Neuronal stem cell (in vitro differentiated cells): ENCODE data around the gene ZFP91.

ENCODE experiments used
- DNase-seq: peaks from one replicate; pipeline ENCODE4 v3.0.0-alpha.2; 2013; ENCODE audit warnings: low spot score
- H2AFZ ChIP-seq: one replicate; pipeline ENCODE4 v1.6.1; 2013; ENCODE audit warnings: mild to moderate bottlenecking, low read length, inconsistent platforms
- H2AK5ac ChIP-seq: 2 replicates; pipeline ENCODE4 v1.6.1; 2013; ENCODE audit warnings: low read depth, mild to moderate bottlenecking, inconsistent platforms, low read length, moderate library complexity, mixed read lengths
- H2BK120ac ChIP-seq: 2 replicates; pipeline ENCODE4 v1.6.1; 2013; ENCODE audit warnings: low read depth, mild to moderate bottlenecking, inconsistent platforms, low read length, moderate library complexity, mixed read lengths
- H2BK12ac ChIP-seq: one replicate; pipeline ENCODE4 v1.6.1; 2013; ENCODE audit warnings: low read length, inconsistent platforms
- H2BK15ac ChIP-seq: 2 replicates; pipeline ENCODE4 v1.6.1; 2013; ENCODE audit warnings: mild to moderate bottlenecking, low read length, inconsistent platforms, mixed read lengths
- H2BK5ac ChIP-seq: one replicate; pipeline ENCODE4 v1.6.1; 2013; ENCODE audit warnings: inconsistent platforms, mild to moderate bottlenecking, low read length, moderate library complexity
- H3K14ac ChIP-seq: one replicate; pipeline ENCODE4 v1.6.1; 2013; ENCODE audit warnings: low read length, inconsistent platforms
- H3K18ac ChIP-seq: 2 replicates; pipeline ENCODE4 v1.6.1; 2013; ENCODE audit warnings: low read length, inconsistent platforms
- H3K23ac ChIP-seq: 2 replicates; pipeline ENCODE4 v1.6.1; 2013; ENCODE audit warnings: low read depth, mild to moderate bottlenecking, mixed read lengths, low read length, inconsistent platforms; ENCODE audit not compliant: poor library complexity
- H3K27ac ChIP-seq: replicated peaks from 3 replicates; pipeline ENCODE4 v1.5.1; 2013; ENCODE audit warnings: low read length, inconsistent platforms
- H3K27me3 ChIP-seq, 3 experiments: 2 replicates each; pipeline ENCODE4 v1.6.1; 2013; ENCODE audit warnings: low read length in 3 of 3, mild to moderate bottlenecking in 2 of 3, inconsistent platforms in 1 of 3, low read depth in 1 of 3, mixed read lengths in 1 of 3, moderate library complexity in 1 of 3; ENCODE audit not compliant: control insufficient read depth in 3 of 3, insufficient read depth in 3 of 3
- H3K36me3 ChIP-seq, 2 donors: replicated peaks in 1 of 2; 2 replicates each; pipeline ENCODE4 v1.6.1; 2013; ENCODE audit warnings: low read length in 2 of 2; ENCODE audit not compliant: control insufficient read depth in 2 of 2, insufficient read depth in 2 of 2
- H3K4ac ChIP-seq: 2 replicates; pipeline ENCODE4 v1.6.1; 2013; ENCODE audit warnings: inconsistent platforms, mild to moderate bottlenecking, low read length, moderate library complexity
- H3K4me1 ChIP-seq, 2 donors: 1 replicate in 1 of 2; 2 replicates in 1 of 2; pipeline ENCODE4 v1.6.1; 2013; ENCODE audit warnings: low read length in 2 of 2, low read depth in 1 of 2; ENCODE audit not compliant: control insufficient read depth in 2 of 2, insufficient read depth in 1 of 2
- H3K4me2 ChIP-seq: one replicate; pipeline ENCODE4 v1.6.1; 2013; ENCODE audit warnings: mild to moderate bottlenecking, low read length, inconsistent platforms; ENCODE audit not compliant: insufficient read depth, poor library complexity, severe bottlenecking
- H3K4me3 ChIP-seq, 2 donors: 2 replicates each; pipeline ENCODE4 v1.5.1; 2013; ENCODE audit warnings: low read length in 2 of 2, mild to moderate bottlenecking in 2 of 2, inconsistent platforms in 1 of 2, moderate library complexity in 1 of 2
- H3K79me1 ChIP-seq: one replicate; pipeline ENCODE4 v1.6.1; 2013; ENCODE audit warnings: low read depth, mild to moderate bottlenecking, inconsistent platforms, low read length, moderate library complexity
- H3K9ac ChIP-seq: one replicate; pipeline ENCODE4 v1.6.1; 2013; ENCODE audit warnings: mild to moderate bottlenecking, low read depth, low read length, inconsistent platforms; ENCODE audit not compliant: poor library complexity
- H3K9me3 ChIP-seq, 2 donors: replicated peaks in 1 of 2; 2 replicates each; pipeline versions ENCODE3 to v1.6.1; 2013; ENCODE audit warnings: low read length in 2 of 2, mild to moderate bottlenecking in 2 of 2, inconsistent platforms in 1 of 2, low read depth in 1 of 2, mixed read lengths in 1 of 2, moderate library complexity in 1 of 2; ENCODE audit not compliant: control insufficient read depth in 2 of 2, insufficient read depth in 1 of 2
- H4K8ac ChIP-seq: one replicate; pipeline ENCODE4 v1.6.1; 2013; ENCODE audit warnings: low read depth, mild to moderate bottlenecking, inconsistent platforms, low read length, moderate library complexity
- H4K91ac ChIP-seq: one replicate; pipeline ENCODE4 v1.6.1; 2013; ENCODE audit warnings: low read length, low read depth, mild to moderate bottlenecking, inconsistent platforms; ENCODE audit not compliant: poor library complexity
- WGBS, 2 donors: extraction: QIAGEN DNeasy Blood & Tissue Kit; methylation state at CpG; one replicate each; pipeline ENCODE4 v1.1.7; 2013; ENCODE audit warnings: missing lambda C conversion rate in 2 of 2, mixed read lengths in 1 of 2; ENCODE audit not compliant: insufficient read length in 2 of 2, insufficient replicate concordance in 1 of 2; ENCODE audit errors: extremely low coverage in 2 of 2; 5-methylcytosine and 5-hydroxymethylcytosine counted together

The ZFP91 gene

GRCh38 chr11:58596621-58597020 lies 17.8 kb downstream of the ZFP91 start:
- Histone ChIP-seq H4K91ac (no peak overlapping the region), H2BK12ac (no peak overlapping the region), H2AK5ac (no peak overlapping the region), H3K36me3 (peaks cover 0 to 64% of the 10 kb centered on the region in 2 donors), H3K4me3 (no peak overlapping the region), H3K23ac (no peak overlapping the region), H3K4ac (no peak overlapping the region), H2BK120ac (no peak overlapping the region), H3K79me1 (peaks cover 2% of the 10 kb centered on the region), H3K14ac (no peak overlapping the region), H3K27ac (no peak overlapping the region), H2AFZ (no peak overlapping the region), H2BK15ac (no peak overlapping the region), H3K18ac (no peak overlapping the region), H2BK5ac (no peak overlapping the region), H3K4me2 (no peak overlapping the region), H3K4me1 (peaks cover 0 to 2% of the 10 kb centered on the region in 2 donors), H3K9me3 (no peaks in the 10 kb centered on the region), H4K8ac (no peak overlapping the region), H3K27me3 (no peaks in the 10 kb centered on the region), H3K9ac (no peak overlapping the region)
- no CpG with 5 or more reads among the region's 3 CpGs for WGBS, 2 donors
- DNase-seq, result no peak

- no peak overlapping the region for H2AFZ ChIP-seq
- H2BK15ac ChIP-seq, result no peak overlapping the region
- no peak overlapping the region for H2BK5ac ChIP-seq
- no CpG with 5 or more reads among the region's 3 CpGs for WGBS, 2 donors
- H2BK12ac ChIP-seq, result no peak overlapping the region
- no peak overlapping the region for H3K9ac ChIP-seq
- no peaks in the 10 kb centered on the region for H3K27me3 ChIP-seq
- H3K79me1 ChIP-seq, result peaks cover 2% of the 10 kb centered on the region
- H3K23ac ChIP-seq, result no peak overlapping the region
- no peak overlapping the region for H3K4me3 ChIP-seq
- no peak overlapping the region for H4K91ac ChIP-seq
- no peak overlapping the region for H2AK5ac ChIP-seq
- no peak overlapping the region for H3K14ac ChIP-seq
- H2BK120ac ChIP-seq, result no peak overlapping the region
- no peak overlapping the region for H3K4ac ChIP-seq
- H3K9me3 ChIP-seq, result no peaks in the 10 kb centered on the region
- H3K18ac ChIP-seq, result no peak overlapping the region
- no peak overlapping the region for H3K27ac ChIP-seq
- H3K4me2 ChIP-seq, result no peak overlapping the region
- DNase-seq, result no peak
- H3K4me1 ChIP-seq, result peaks cover 0 to 2% of the 10 kb centered on the region in 2 donors
- H4K8ac ChIP-seq, result no peak overlapping the region
- H3K36me3 ChIP-seq, result peaks cover 0 to 64% of the 10 kb centered on the region in 2 donors
These were observed 18.8 kb downstream of the ZFP91 start for GRCh38 chr11:58597486-58598144.

GRCh38 chr11:58600510-58600909 lies 21.6 kb downstream of the ZFP91 start:
- H2BK120ac ChIP-seq, result no peak overlapping the region
- H3K4me3 ChIP-seq, result no peak overlapping the region
- no peaks in the 10 kb centered on the region for H3K9me3 ChIP-seq
- no peak overlapping the region for H2AFZ ChIP-seq
- no peak overlapping the region for H2BK5ac ChIP-seq
- H3K18ac ChIP-seq, result no peak overlapping the region
- H3K36me3 ChIP-seq, result peaks cover 0 to 44% of the 10 kb centered on the region in 2 donors
- H3K79me1 ChIP-seq, result peaks cover 3% of the 10 kb centered on the region
- no peaks in the 10 kb centered on the region for H3K27me3 ChIP-seq
- no peak overlapping the region for H3K14ac ChIP-seq
- H2AK5ac ChIP-seq, result no peak overlapping the region
- H2BK12ac ChIP-seq, result no peak overlapping the region
- H4K91ac ChIP-seq, result no peak overlapping the region
- no CpG with 5 or more reads among the region's 2 CpGs for WGBS, 2 donors
- H4K8ac ChIP-seq, result no peak overlapping the region
- H2BK15ac ChIP-seq, result no peak overlapping the region
- no peak overlapping the region for H3K4me2 ChIP-seq
- DNase-seq, result no peak
- H3K4ac ChIP-seq, result no peak overlapping the region
- no peak overlapping the region for H3K9ac ChIP-seq
- H3K27ac ChIP-seq, result no peak overlapping the region
- H3K23ac ChIP-seq, result no peak overlapping the region
- peaks cover 0 to 2% of the 10 kb centered on the region in 2 donors for H3K4me1 ChIP-seq

- H3K23ac ChIP-seq, result no peak overlapping the region
- DNase-seq, result no peak
- no peak overlapping the region for H2AFZ ChIP-seq
- H3K27me3 ChIP-seq, result no peaks in the 10 kb centered on the region
- no peak overlapping the region for H3K27ac ChIP-seq
- no peak overlapping the region for H3K14ac ChIP-seq
- H4K8ac ChIP-seq, result no peak overlapping the region
- WGBS, 2 donors, result no CpG with 5 or more reads among the region's 4 CpGs
- no peak overlapping the region for H2BK12ac ChIP-seq
- no peak overlapping the region for H3K4ac ChIP-seq
- peaks cover 5% of the 10 kb centered on the region for H3K79me1 ChIP-seq
- no peak overlapping the region for H3K9ac ChIP-seq
- no peak overlapping the region for H4K91ac ChIP-seq
- H3K18ac ChIP-seq, result no peak overlapping the region
- H2BK120ac ChIP-seq, result no peak overlapping the region
- no peak overlapping the region for H3K4me2 ChIP-seq
- H2BK15ac ChIP-seq, result no peak overlapping the region
- H3K36me3 ChIP-seq, result peaks cover 6 to 46% of the 10 kb centered on the region in 2 donors
- no peak overlapping the region for H3K4me3 ChIP-seq
- H3K4me1 ChIP-seq, result no peaks in the 10 kb centered on the region
- H2BK5ac ChIP-seq, result no peak overlapping the region
- no peak overlapping the region for H2AK5ac ChIP-seq
- H3K9me3 ChIP-seq, result no peaks in the 10 kb centered on the region
These were observed 28.3 kb downstream of the ZFP91 start for GRCh38 chr11:58606930-58607714.
